Inferior parietal cortex (tissue), 1 donor: Measurements from ENCODE around the gene PADI3.
"Not testable (repeated sequence)": the region's sequence is repeated elsewhere in the genome, so short reads cannot be mapped to it uniquely, and the experiment has no call there.

Experiments used
- DNase-seq: peaks from one replicate; pipeline ENCODE4 v3.0.0-alpha.2; 2016; ENCODE audit errors: extremely low spot score

The PADI3 gene

GRCh38 chr1:17305576-17306095 lies 56.7 kb downstream of the PADI3 start:
- DNase-seq = no peak

- DNase-seq = no peak
Observed at GRCh38 chr1:17306407-17306806, 57.5 kb downstream of the PADI3 start.

GRCh38 chr1:17306921-17307320 lies 58.0 kb downstream of the PADI3 start:
- no peak for DNase-seq

GRCh38 chr1:17307329-17307728 lies 58.4 kb downstream of the PADI3 start:
- no peak for DNase-seq

- DNase-seq = no peak
Observed at GRCh38 chr1:17307946-17308345, 59.0 kb downstream of the PADI3 start, which contains the start of gene PADI4. TSS of gene PADI4 (plus strand) at chr1:17308197. CDS start at chr1:17308223, 26 bp downstream.

- no peak for DNase-seq
Observed at GRCh38 chr1:17308593-17308992, 59.7 kb downstream of the PADI3 start.

GRCh38 chr1:17309426-17310067 lies 60.6 kb downstream of the PADI3 start:
- no peak for DNase-seq

- no peak for DNase-seq
Observed at GRCh38 chr1:17310068-17310640, 61.3 kb downstream of the PADI3 start.

- no peak for DNase-seq
Observed at GRCh38 chr1:17313530-17314309, 64.8 kb downstream of the PADI3 start.

- DNase-seq = no peak
Observed at GRCh38 chr1:17314491-17314971, 65.6 kb downstream of the PADI3 start.

GRCh38 chr1:17315542-17316130 lies 66.7 kb downstream of the PADI3 start:
- no peak for DNase-seq

GRCh38 chr1:17316704-17317103 lies 67.8 kb downstream of the PADI3 start:
- DNase-seq = no peak

GRCh38 chr1:17318262-17318661 lies 69.4 kb downstream of the PADI3 start:
- DNase-seq = no peak

- no peak for DNase-seq
Observed at GRCh38 chr1:17319561-17320350, 70.9 kb downstream of the PADI3 start.

GRCh38 chr1:17321857-17322390 lies 73.0 kb downstream of the PADI3 start:
- not testable (repeated sequence) for DNase-seq

- no peak for DNase-seq
Observed at GRCh38 chr1:17328855-17329254, 80.0 kb downstream of the PADI3 start.

GRCh38 chr1:17329610-17330009 lies 80.7 kb downstream of the PADI3 start:
- no peak for DNase-seq

- no peak for DNase-seq
Observed at GRCh38 chr1:17330856-17331255, 82.0 kb downstream of the PADI3 start.

- no peak for DNase-seq
Observed at GRCh38 chr1:17333081-17333480, 84.2 kb downstream of the PADI3 start.
